Stomach smooth muscle (tissue), 2 donors: ENCODE data around the gene OR14I1.
"Not testable (repeated sequence)": the region's sequence is repeated elsewhere in the genome, so short reads cannot be mapped to it uniquely, and the experiment has no call there.

Source experiments
- H3K27ac ChIP-seq: one replicate; pipeline ENCODE4 v1.7.0; 2013; ENCODE audit warnings: mild to moderate bottlenecking, low read length, inconsistent platforms
- H3K27me3 ChIP-seq, 2 donors: one replicate each; pipeline ENCODE4 v1.7.0; 2013; ENCODE audit warnings: low read length in 2 of 2; ENCODE audit not compliant: insufficient read depth in 2 of 2, control insufficient read depth in 1 of 2
- H3K36me3 ChIP-seq, 2 donors: one replicate each; pipeline ENCODE4 v1.7.0; 2013; ENCODE audit warnings: low read length in 2 of 2; ENCODE audit not compliant: control insufficient read depth in 2 of 2, insufficient read depth in 2 of 2
- H3K4me1 ChIP-seq: one replicate; pipeline ENCODE4 v1.7.0; 2013; ENCODE audit warnings: low read length; ENCODE audit not compliant: control insufficient read depth, insufficient read depth
- H3K4me3 ChIP-seq, 2 donors: one replicate each; pipeline ENCODE4 v1.7.0; 2013; ENCODE audit warnings: low read length in 2 of 2
- H3K9ac ChIP-seq, 2 donors: one replicate each; pipeline ENCODE4 v1.7.0; 2013; ENCODE audit warnings: low read length in 2 of 2, mild to moderate bottlenecking in 1 of 2
- H3K9me3 ChIP-seq, 2 donors: one replicate each; pipeline ENCODE4 v1.7.0; 2013; ENCODE audit warnings: low read length in 2 of 2; ENCODE audit not compliant: control insufficient read depth in 2 of 2
- donor health status: healthy.
- donor health status: Pancreatic carcinoma.

The OR14I1 gene

GRCh38 chr1:248688527-248689298, 13.9 kb downstream of the OR14I1 start:
- Histone ChIP-seq H3K9me3 (no peaks in the 10 kb centered on the region), H3K27ac (no peak overlapping the region), H3K9ac (no peak overlapping the region), H3K36me3 (no peaks in the 10 kb centered on the region), H3K4me3 (no peak overlapping the region), H3K4me1 (no peaks in the 10 kb centered on the region), H3K27me3 (peaks cover 0 to 3% of the 10 kb centered on the region in 2 donors)

GRCh38 chr1:248686815-248687214, 15.8 kb downstream of the OR14I1 start:
- H3K27me3 ChIP-seq, result peaks cover 0 to 3% of the 10 kb centered on the region in 2 donors
- H3K4me1 ChIP-seq, result no peaks in the 10 kb centered on the region
- no peak overlapping the region for H3K9ac ChIP-seq
- no peak overlapping the region for H3K27ac ChIP-seq
- no peaks in the 10 kb centered on the region for H3K9me3 ChIP-seq
- H3K36me3 ChIP-seq, result no peaks in the 10 kb centered on the region
- H3K4me3 ChIP-seq, result no peak overlapping the region

GRCh38 chr1:248681651-248682050, 20.9 kb downstream of the OR14I1 start:
- Histone ChIP-seq H3K4me3 (no peak overlapping the region), H3K36me3 (no peaks in the 10 kb centered on the region), H3K4me1 (no peaks in the 10 kb centered on the region), H3K27me3 (peaks cover 0 to 3% of the 10 kb centered on the region in 2 donors), H3K9me3 (no peaks in the 10 kb centered on the region), H3K27ac (no peak overlapping the region), H3K9ac (no peak overlapping the region)

- H3K4me3 ChIP-seq, result no peak overlapping the region
- H3K27me3 ChIP-seq, result no peaks in the 10 kb centered on the region
- no peaks in the 10 kb centered on the region for H3K4me1 ChIP-seq
- H3K36me3 ChIP-seq, result no peaks in the 10 kb centered on the region
- H3K9me3 ChIP-seq, result no peaks in the 10 kb centered on the region
- no peak overlapping the region for H3K9ac ChIP-seq
- no peak overlapping the region for H3K27ac ChIP-seq
These were observed 32.6 kb downstream of the OR14I1 start for GRCh38 chr1:248670003-248670402.

GRCh38 chr1:248663453-248664328, 38.9 kb downstream of the OR14I1 start:
- not testable (repeated sequence) for H3K9ac ChIP-seq, H3K4me1 ChIP-seq, H3K36me3 ChIP-seq, H3K4me3 ChIP-seq, H3K27me3 ChIP-seq, H3K9me3 ChIP-seq, H3K27ac ChIP-seq

GRCh38 chr1:248656797-248657196, 45.8 kb downstream of the OR14I1 start:
- not testable (repeated sequence) for H3K4me3 ChIP-seq, H3K27me3 ChIP-seq, H3K27ac ChIP-seq, H3K9ac ChIP-seq, H3K36me3 ChIP-seq, H3K4me1 ChIP-seq, H3K9me3 ChIP-seq

- H3K9ac ChIP-seq, H3K4me3 ChIP-seq, H3K27ac ChIP-seq, H3K4me1 ChIP-seq, H3K9me3 ChIP-seq, H3K27me3 ChIP-seq, H3K36me3 ChIP-seq: not testable (repeated sequence)
These were observed 47.2 kb downstream of the OR14I1 start, which contains the start of gene OR2T27 for GRCh38 chr1:248655354-248655753. OR2T27 (minus strand) TSS chr1:248655528; CDS start chr1:248650884, 4,644 bp downstream.
